ENCODE measurements around the gene AMBP. TPM values are rescaled to one million over a fixed set of nuclear protein-coding genes. Genes with fewer than 3 reads are reported as not detected.

Gene AMBP
- total RNA-seq, 1 experiment from 2014 or later = 0.20 TPM

GRCh38 chr9:114039484-114039883 lies 38.6 kb downstream of the AMBP start:
- no peak overlapping the region for H3K4ac ChIP-seq (ENCODE audit: low read depth, low read length)
- H3K9me3 ChIP-seq (ENCODE audit: control insufficient read depth, low read depth, low read length) = no peaks in the 10 kb centered on the region
- H2AFZ ChIP-seq (ENCODE audit: low read length) = no peak overlapping the region
- no peak for DNase-seq
- no peak overlapping the region for H4K8ac ChIP-seq (replicated peaks; ENCODE audit: insufficient read length, low read depth, low read length)
- H3K79me1 ChIP-seq (ENCODE audit: insufficient read depth, low read depth, low read length, poor library complexity, severe bottlenecking) = no peaks in the 10 kb centered on the region
- H4K20me1 ChIP-seq (ENCODE audit: control insufficient read depth, insufficient read depth, insufficient read length) = no peaks in the 10 kb centered on the region
- Mint-ChIP-seq H3K27ac (no peak overlapping the region; a peak in 1 of 7 replicates), H3K27me3 (ENCODE audit: low read depth) (no peaks in the 10 kb centered on the region), H3K4me3 (no peak overlapping the region), H3K4me1 (peaks cover 14 to 17% of the 10 kb centered on the region in 2 experiments), H3K9me3 (no peaks in the 10 kb centered on the region), H3K36me3 (ENCODE audit: insufficient read depth in 1 of 3, low read depth in 3 of 3) (peaks cover 9 to 20% (median 19%) of the 10 kb centered on the region in 3 experiments; a peak in 6 of 7 replicates)
- no peak overlapping the region for H3K27ac ChIP-seq (ENCODE audit: insufficient read length, low read depth, low read length)
- H2BK15ac ChIP-seq (ENCODE audit: low read depth, low read length) = no peak overlapping the region
- H3K4me2 ChIP-seq (ENCODE audit: insufficient read depth, insufficient read length, low read length) = no peak overlapping the region
- H2BK120ac ChIP-seq (ENCODE audit: low read depth, low read length, poor library complexity, severe bottlenecking) = no peak overlapping the region
- no peak overlapping the region for H4K91ac ChIP-seq (ENCODE audit: insufficient read length, low read depth, low read length)
- H3K56ac ChIP-seq (ENCODE audit: insufficient read length, low read depth, low read length) = no peak overlapping the region
- H3T11ph ChIP-seq (ENCODE audit: low read length) = no peak overlapping the region
- H2AK5ac ChIP-seq (ENCODE audit: insufficient read length, low read length) = no peak overlapping the region
- H3K27me3 ChIP-seq (ENCODE audit: insufficient read depth, low read length) = no peaks in the 10 kb centered on the region
- no peak overlapping the region for H2BK20ac ChIP-seq (ENCODE audit: low read depth, low read length, poor library complexity, severe bottlenecking)
- no peak overlapping the region for H3K23ac ChIP-seq (ENCODE audit: insufficient read length, low read depth, low read length)
- H2BK5ac ChIP-seq (ENCODE audit: insufficient read length, low read length) = no peak overlapping the region
- no peak overlapping the region for H3K9ac ChIP-seq (ENCODE audit: extremely low read depth, insufficient read length, low read length)
- peaks cover 4% of the 10 kb centered on the region; the same call in 1 of the 2 replicates for H3K4me1 ChIP-seq (ENCODE audit: insufficient read depth, low read length)
- no peak overlapping the region for H3K14ac ChIP-seq (ENCODE audit: insufficient read depth, low read length)
- no peaks in the 10 kb centered on the region for H3K79me2 ChIP-seq (ENCODE audit: insufficient read depth, low read length)
- no peak overlapping the region for H3K18ac ChIP-seq (ENCODE audit: insufficient read length, low read depth, low read length)
- H4K5ac ChIP-seq (ENCODE audit: insufficient read length, low read depth, low read length) = no peak overlapping the region
- WGBS (ENCODE audit: extremely low coverage, insufficient read length, low lambda C conversion rate) = no CpG with 5 or more reads among the region's 5 CpGs
- TF ChIP-seq CTCF (conservative IDR thresholded peaks at IDR 0.05) = no peak
- H3K23me2 ChIP-seq (ENCODE audit: insufficient read length, low read depth, low read length, poor library complexity, severe bottlenecking) = no peaks in the 10 kb centered on the region
- H2BK12ac ChIP-seq (ENCODE audit: insufficient read length, low read depth, low read length) = no peak overlapping the region
